Stimulated activated CD4-positive, alpha-beta T cell treated with anti-CD3 and anti-CD28 coated beads, Interleukin-4, amount 100 ng/mL, for 4 hours (primary cell): ENCODE results near the gene ST7L.

Source experiments
- DNase-seq, 2 experiments: peaks; one replicate each; pipeline ENCODE4 v3.0.0-alpha.2; 2020

The ST7L gene

DNA sequence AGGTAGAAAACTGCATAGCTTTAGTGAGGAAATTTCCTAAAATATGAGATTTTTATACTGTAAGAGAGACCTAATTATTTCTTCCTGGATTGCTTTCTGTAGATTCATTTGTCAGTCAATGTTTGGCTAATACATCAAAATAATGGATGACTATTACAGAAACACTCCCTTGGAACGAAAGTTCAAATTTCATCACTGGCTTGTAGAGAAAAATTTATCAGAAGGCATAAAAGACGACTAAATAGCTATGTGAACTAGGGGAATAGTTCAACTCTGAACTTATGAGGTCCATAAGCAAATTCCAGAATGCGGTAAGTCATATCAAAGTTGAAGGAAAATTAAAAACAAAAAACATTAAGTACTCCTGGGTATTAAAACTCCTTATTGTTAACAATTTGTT lies 74.2 kb downstream of the ST7L start:
- DNase-seq = no peak

DNA sequence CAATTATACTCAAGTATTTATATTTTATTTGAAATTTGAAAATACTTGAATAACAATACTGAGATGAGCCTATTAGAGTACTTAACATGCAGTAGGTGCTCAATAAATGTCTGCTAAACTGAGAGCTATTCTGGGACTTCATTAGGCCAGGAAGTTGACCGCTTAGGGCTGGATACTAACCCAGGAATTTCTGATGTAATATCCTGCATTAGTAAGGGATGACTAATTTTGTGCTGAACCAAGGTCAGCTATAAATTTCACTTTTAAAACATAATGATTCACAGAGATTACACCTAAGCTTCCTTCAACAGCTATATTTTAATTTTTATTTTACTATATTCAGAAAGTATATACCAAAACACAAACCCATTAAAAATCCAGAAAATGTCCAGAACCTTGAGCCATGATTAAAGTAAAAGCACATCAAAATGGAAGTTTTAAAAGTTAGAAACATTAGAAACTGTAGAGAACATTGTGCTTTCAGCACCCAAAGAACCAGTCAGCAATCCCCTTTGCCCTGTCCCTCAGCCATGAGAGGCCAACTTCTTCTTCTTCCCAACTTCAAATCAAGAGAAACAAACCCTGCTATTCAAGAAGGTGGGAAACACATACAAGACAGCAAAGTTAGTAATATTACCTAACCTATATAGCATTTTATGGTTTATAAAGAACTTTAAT lies 74.8 kb downstream of the ST7L start:
- DNase-seq = no peak

DNA sequence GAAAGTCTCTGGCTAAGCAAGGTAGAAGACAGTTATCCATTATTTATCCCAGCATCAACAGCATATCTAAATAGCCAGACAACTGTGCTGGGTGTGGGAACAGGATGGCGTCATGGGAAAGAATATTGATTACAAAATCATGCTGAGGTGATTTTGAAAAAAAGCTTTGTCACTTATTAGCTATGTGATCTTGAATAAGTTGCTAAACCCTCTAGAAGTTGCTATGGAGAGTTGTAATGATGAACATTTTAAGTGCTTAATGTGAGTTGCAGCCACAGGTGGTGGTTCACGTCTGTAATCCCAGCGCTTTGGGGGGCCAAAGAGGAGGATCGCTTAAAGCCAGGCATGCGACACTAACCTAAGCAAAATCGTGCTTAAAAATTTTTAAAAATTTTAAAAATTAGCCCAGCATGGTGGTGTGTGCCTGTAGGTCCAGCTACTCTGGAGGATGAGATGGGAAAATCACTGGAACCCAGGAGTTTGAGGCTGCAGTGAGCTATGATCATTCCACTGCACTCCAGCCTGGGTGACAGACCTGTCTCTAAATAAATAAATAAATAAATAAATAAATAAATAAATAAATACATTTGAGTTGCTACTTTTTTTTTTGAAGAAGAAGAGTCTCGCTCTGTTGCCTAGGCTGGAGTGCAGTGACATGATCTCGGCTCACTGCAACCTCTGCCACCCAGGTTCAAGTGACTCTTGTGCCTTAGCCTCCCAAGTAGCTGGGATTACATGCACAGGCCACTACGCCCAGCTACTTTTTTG lies 76.6 kb downstream of the ST7L start:
- DNase-seq = no peak

DNA sequence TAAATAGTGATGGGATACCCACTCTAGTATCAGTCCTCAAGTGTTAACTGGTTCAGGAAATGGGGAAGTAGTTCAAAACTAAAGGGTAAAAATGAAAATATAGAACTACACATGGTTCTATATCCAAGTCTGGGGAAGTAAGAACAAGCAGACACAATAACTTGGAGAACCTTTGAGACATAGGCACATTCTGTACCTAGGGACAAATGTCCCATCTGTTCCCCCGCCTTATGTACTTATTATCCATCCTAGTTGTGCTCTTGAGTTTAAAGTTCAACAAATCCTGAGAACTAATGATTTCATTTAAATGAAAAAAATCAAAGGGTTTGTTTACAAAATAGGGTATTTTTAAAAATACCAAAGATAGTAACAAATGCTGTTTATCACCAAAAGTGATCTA lies 77.6 kb downstream of the ST7L start:
- DNase-seq = no peak

DNA sequence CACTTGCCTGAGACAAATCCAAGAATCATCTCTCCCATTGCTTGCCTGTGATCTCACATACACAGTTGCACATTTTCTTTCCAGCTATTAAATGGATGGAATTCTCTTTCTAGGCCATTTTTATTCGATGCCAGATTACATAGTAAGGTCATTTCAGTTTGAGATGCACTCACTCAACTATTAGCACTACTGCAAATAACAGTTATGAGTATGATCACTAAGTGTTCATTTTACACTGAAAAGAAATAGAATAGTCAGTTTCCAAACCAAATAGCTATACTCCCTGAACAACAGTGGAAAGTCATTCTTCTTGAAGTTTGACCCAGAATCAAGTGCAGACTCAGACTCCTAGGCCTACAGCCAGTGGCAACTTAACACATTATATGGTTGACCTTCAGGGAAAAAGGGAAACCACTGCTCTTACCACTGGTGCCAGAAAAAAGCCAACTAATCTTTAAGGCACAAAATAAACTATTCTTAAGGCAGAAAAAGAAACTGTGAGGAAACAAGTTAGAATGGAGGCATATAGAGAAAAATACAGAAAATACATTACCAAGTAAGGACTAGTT lies 78.6 kb downstream of the ST7L start:
- no peak for DNase-seq

DNA sequence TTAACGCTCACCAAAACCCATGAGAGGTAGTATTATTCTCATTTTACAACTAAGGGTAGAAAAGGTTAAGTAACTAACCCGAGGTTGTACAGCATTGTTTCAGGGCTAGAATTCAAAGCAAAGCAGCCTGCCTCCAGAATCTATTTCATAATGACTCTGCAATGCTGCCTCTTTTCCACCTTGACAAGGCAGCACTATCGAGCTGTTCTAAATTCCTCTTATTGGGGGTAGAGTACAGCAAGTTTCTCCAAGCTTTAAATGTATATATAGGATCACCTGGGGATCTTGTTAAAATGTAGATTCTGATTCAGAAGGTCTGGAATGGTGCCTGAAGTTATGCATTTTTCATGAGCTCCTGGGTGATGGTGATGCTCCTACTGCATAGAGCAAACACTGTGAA lies 80.1 kb downstream of the ST7L start:
- no peak for DNase-seq

DNA sequence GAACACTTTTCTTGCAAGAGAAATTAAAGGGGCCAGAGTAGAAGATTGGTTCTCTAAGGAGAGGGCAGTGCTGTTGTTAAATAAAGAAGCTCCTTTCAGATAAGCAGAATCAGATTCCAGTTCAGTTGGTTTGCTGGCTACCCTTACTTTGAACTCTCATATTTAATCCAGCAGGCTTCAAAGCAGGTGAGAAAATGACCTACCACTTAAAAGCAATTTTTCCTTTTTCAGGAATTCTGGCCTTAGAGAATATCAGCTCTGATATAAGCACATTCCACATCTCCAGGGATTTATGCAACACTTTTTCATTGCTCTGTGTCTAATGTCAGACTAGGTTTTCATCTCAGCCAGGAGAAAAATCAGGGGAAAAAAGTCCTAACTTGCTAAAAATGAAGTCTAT lies 81.5 kb downstream of the ST7L start:
- DNase-seq = no peak

DNA sequence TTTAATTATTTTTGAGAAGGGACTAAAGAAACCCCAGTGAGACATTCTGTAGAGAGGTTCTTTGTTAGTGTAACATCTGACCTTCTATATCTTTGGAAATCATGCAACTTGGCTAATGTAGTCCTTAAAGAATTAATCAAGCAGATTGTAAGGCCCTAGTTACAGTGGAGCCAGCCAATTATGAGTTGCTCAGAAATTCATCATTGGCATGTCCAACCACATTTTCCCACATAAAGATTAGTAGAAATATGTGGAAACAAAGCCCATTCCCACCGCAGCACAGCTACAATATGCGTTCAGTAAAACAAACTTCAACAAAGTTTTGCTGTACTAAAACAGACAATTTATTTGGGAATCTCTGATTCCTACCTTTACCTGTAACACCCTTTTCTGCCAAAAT lies 82.4 kb downstream of the ST7L start:
- no peak for DNase-seq

DNA sequence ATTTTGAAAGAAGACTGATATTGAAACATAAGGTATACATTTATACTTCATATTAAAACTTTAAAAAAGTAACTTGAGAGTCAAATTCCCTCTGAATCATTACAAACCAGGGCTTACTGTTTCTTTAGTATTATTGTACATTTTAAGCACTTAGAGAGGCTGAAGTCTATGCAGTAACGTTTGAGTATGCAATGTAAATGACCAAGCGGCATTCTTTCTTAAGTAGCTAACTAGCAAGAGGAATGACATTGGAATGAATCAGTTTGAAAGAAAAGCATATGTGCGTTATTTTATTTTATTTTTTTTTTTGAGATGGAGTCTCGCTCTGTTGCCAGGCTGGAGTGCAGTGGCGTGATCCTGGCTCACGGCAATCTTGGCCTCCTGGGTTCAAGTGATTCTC lies 85.9 kb downstream of the ST7L start:
- DNase-seq = no peak

DNA sequence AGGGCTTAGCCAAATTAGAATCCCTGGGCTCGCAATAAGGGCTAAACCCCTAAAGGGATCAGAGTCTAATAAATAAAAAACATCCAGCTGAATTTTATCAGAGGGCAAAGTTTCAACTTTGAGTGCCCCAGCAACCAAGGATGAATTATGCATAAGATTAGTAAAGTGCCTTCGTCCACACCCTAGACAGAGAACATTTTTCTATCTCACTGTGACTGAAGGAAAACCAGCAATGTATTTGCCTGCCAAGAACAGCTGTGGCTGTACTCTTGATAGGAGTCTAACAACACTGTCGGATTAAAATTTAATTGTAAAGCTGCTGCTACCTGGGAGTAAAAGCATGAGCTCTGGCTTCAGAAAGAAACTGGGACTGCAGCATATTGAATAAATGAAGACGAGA lies 86.9 kb downstream of the ST7L start:
- DNase-seq = no peak

DNA sequence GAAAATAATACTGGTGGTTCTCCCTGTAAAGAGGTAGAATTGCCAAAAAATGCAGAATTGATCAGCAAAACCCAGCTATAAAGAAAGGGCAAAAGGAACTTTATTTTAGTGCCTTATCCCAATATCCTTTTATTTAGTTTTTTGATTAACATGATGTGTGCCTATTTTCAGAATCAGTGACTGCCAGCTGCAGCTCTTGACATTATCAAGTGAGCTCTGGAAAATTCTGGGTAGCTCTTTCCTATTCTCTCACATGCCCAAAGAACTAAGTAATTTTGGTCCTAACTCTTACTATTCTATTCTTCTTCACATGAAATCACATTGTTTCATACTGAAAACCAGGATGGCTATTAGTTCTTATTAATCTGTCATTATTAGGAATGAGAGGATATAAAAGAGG lies 88.1 kb downstream of the ST7L start:
- DNase-seq = no peak

DNA sequence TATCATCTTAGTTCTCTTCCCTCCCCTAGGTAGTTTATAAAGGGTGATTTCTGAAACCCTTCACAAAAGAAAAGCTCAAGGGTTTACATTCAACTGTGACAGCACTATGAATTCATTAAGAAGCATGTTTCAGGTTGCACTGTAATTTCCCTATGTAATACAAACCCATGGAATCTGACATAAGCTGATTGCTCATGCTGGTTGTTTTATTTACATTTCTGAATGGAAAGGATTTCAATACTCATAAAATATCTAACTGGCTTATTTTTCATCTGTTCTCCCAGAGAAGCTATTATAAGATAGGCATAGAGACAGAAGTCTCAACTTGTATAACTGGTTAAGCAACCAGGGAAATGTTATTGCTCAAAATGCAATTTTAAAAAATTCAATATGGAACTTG lies 89.6 kb downstream of the ST7L start:
- DNase-seq = no peak

DNA sequence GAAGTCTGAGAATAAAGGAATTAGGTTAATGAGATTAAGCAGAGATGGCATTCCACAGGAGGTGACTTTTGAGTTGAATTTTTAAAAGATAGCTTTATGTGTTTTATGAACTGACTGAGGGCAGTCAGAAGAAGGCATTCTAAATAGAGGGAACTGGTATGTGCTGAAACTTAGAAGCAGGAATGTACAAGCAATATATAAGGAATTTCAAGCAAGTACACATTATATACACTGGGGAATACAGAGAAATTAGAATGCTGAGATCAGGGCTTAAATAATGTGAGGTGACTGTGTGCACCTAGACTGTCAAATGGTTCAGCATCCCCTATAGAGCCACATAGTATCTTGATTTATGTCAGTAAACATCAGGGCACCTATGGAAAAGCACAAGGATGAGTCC lies 90.9 kb downstream of the ST7L start:
- DNase-seq = no peak

DNA sequence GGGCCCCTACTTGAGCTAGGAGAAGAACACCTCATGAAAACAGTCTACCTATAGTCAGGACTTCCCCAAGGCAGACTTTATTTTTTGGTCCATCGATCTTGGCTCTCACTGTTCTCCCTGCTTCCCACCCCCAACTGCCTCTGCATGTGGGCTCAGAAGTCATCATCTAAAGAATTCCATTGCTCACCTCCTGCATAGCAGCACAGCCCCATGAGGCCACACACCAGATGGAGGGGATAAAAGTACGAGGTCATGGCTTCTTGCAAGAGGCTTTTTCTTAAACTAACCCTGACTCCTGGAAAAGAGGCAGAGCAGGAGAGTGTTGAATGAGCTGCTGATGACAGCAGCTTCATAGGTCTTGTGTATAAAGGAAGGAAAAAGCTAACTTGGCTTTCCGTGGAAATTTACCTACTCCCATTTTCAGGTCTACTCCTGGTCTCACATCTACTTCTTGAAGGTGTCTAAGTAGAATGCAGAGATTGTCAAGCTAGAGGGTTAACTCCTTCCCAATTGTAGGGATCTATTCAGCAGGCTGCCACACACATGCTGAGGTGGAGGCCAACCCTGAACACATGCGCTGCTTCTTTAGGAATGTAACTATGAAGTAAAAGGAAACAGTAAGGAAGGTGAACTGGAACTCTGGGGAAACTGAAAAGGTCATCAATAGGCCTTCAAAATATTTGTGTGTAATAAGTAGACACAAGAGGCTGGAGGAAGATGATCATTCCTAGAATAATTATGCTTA lies 91.5 kb downstream of the ST7L start:
- no peak for DNase-seq

DNA sequence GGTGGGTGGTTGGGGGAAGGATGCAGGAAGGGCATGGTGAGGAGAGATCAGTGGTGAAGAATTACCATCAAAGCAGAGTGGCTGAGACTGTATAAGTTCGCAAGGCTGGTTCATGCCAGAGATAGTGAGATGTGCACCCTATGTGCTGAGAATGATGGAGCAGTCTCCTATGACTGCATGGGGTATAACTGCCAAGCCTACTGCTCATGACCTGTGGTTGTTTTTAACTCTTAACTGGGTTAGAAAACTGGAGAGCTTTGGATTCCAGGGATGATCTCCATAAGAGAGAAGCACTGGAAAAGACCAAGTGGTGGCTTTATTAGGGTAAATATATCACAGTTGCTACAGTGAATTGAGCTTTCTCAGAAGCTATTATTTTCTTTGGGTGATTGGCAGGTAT lies 94.0 kb downstream of the ST7L start:
- no peak for DNase-seq

DNA sequence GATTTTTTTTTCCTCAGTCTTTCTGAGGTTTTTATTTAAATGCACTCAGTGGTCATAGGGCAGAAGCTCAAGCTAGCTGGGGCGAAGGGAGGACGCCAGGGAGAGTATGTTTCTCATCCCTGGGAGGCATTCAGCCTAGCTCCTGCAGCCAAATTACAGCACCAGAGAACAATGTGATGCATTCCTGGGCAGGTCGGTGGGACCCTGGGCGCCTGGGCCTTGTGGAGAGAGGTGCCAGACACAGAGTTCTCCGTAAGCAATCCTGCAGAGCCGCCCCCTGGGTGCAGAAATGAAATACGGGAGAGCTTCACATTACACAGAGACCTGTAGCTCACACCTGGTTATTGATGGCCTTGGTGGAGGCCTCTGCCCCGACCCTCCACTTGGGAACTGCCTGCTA lies 94.7 kb downstream of the ST7L start:
- no peak for DNase-seq

DNA sequence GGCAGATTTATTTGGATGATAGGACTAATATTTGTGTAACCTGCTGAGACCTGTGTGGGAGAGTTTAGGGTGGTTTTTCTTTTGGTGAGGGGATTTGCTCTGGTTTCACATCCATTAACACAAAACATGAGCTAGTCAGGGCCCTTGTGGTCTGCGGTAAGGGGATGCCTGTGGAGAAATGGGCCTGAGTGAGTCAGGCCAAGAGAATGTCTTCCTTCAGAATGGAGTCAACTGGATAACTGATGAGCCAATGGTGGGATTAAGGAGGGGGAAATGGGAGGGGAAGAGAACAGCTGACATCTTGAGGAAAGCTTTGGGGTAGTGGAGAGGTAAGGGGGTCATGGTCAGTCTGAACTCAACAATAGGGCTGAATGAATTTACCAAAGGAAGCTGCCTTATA lies 96.3 kb downstream of the ST7L start:
- DNase-seq = no peak

DNA sequence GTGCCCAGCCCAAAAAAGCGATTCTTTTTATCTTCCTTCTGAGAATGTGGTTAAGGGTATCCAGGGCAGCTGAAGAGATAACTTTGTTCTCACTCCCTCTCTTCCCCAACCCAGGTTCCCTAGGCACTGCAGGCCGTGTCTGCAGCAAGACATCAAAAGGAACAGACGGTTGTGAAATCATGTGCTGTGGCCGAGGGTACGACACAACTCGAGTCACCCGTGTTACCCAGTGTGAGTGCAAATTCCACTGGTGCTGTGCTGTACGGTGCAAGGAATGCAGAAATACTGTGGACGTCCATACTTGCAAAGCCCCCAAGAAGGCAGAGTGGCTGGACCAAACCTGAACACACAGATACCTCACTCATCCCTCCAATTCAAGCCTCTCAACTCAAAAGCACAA lies 98.8 kb downstream of the ST7L start:
- DNase-seq = no peak

DNA sequence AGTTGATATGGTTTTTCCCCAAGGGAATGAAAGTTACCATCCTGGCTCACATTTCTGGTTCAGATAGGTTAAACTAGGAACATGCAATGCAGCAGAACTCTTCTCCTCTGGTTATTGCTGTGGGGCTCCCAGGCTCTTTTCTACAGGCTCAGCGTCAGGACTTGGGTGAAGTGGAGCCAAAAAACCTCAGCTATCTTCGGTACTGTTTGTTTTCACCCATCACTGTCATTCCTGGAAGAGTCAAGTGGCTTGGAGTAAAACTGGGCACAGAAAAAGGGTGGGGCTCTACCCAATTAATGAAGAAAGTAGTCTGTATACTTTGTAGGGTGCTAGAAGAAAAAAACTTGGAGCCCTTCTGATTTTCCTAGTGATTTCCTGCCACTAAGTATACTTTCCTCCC lies 100.8 kb downstream of the ST7L start:
- DNase-seq = no peak

DNA sequence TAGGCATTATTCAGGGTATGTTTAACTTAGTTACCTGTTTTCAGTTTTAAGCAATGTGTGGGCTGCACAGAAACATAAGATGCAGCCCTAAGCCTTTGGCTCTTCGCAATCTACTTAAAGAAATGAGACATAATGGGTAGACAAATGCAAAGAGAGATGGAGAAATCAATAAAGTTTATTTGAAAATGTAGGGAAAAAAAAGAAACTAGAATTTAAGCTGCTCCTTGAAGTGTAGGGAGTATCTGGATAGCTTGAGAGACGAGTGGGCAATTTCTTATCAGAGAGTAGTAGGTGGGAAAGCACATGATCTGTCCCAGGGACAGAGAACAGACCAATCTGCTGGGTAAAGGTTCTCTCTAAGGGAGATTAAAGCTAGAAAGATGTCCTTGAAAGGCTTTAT lies 101.3 kb downstream of the ST7L start:
- DNase-seq = no peak

DNA sequence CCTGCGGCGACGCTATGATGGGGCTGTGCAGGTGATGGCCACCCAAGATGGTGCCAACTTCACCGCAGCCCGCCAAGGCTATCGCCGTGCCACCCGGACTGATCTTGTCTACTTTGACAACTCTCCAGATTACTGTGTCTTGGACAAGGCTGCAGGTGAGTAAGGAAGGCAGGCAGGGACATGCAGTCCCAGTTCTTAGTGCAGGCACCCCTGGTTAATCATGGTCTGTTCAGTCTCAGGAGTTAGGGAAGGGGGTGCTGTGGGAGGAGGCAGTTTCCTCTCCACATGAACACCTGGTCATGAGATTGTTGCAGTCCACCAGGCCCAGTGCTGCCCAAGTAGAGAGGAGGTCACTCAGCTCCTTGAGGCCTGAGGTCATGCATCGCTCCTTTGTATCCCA lies 101.7 kb downstream of the ST7L start:
- no peak for DNase-seq

DNA sequence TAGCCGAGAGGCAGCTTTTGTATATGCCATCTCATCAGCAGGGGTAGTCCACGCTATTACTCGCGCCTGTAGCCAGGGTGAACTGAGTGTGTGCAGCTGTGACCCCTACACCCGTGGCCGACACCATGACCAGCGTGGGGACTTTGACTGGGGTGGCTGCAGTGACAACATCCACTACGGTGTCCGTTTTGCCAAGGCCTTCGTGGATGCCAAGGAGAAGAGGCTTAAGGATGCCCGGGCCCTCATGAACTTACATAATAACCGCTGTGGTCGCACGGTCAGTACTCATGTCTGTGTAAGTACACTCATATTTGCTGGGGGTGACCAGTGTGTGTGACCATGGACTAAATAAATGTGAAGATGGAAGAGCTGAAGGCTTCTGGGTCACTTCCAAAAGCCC lies 102.8 kb downstream of the ST7L start:
- no peak for DNase-seq

DNA sequence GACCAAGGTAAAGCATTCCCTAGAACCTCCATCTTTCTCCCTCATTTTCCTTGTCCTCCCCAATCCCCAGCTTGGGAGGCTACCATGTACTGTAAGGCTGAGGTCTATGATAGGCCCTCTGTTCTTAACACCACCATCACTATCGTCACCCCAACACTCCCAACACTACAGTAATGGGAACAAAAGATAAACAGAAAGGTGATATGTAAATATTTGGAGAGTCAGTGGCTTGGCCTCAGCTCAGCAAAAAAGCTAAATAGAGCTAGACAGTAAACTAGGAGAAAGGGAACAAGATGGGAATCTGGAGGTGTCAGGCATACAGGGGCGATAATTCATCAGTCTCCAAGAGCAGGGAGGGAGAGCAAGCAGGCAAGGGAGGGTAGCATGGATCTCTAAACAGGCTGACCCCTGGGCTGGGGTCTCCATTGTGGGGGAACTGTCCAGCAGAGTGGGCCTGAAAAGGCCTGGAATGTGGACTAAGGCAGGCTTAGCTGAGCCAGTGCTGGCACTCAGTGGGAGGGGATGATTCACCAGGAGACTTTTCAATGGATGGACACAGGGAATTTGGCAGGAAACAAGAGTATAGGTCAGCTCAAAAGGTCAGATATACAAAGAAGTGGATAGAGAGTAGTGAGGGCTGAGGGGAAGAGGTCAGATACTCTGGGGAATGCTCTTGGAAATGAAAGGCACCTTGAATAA lies 103.5 kb downstream of the ST7L start:
- DNase-seq = no peak
